ENCODE results near the gene SPATA31C1. TPM values are rescaled to one million over a fixed set of nuclear protein-coding genes. Genes with fewer than 3 reads are reported as not detected.

Gene SPATA31C1
- total RNA-seq, 1 experiment from 2014 or later, result not detected

DNA sequence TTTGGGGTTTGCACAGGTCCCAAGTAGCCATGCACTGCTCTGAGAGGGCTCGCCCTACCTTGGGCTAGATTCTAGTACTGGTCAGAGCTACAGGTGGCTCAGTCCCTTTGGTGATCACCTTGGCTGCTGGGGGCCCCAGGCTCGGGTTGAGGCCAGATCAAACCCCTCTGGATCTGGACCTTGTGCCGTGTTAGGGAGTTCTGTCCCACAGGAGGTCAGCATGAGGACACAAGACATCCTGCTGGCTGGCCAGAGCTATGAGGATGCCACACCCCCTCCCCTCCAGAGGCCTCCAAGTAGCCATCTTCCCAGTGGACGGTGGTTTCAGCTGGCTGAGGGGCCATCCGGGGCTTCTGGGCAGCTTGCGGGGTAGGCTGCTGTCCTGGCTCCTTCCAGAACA lies 46.0 kb downstream of the SPATA31C1 start:
- peaks cover 13% of the 10 kb centered on the region for H3K36me3 Mint-ChIP-seq
- CTCF ChIA-PET, result no interaction called here
- ATAC-seq (no peak), DNase-seq (ENCODE audit: low spot score) (no peak)
- TF ChIP-seq, protein P1, sequence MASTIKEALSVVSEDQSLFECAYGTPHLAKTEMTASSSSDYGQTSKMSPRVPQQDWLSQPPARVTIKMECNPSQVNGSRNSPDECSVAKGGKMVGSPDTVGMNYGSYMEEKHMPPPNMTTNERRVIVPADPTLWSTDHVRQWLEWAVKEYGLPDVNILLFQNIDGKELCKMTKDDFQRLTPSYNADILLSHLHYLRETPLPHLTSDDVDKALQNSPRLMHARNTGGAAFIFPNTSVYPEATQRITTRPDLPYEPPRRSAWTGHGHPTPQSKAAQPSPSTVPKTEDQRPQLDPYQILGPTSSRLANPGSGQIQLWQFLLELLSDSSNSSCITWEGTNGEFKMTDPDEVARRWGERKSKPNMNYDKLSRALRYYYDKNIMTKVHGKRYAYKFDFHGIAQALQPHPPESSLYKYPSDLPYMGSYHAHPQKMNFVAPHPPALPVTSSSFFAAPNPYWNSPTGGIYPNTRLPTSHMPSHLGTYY (CRISPR knock-in tag; IDR thresholded peaks at IDR 0.05), result no peak
- no peak for TF ChIP-seq TEAD1 (CRISPR knock-in tag; IDR thresholded peaks at IDR 0.05)
- no peak for TF ChIP-seq ZNF423 (CRISPR knock-in tag; IDR thresholded peaks at IDR 0.05)
- TF ChIP-seq, protein P2, sequence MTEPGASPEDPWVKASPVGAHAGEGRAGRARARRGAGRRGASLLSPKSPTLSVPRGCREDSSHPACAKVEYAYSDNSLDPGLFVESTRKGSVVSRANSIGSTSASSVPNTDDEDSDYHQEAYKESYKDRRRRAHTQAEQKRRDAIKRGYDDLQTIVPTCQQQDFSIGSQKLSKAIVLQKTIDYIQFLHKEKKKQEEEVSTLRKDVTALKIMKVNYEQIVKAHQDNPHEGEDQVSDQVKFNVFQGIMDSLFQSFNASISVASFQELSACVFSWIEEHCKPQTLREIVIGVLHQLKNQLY (CRISPR knock-in tag; IDR thresholded peaks at IDR 0.05), result no peak
- no peak for TF ChIP-seq ELF4 (CRISPR knock-in tag; IDR thresholded peaks at IDR 0.05; ENCODE audit: low read depth)
- TF ChIP-seq CREB1 (CRISPR knock-in tag; IDR thresholded peaks at IDR 0.05), result no peak
- TF ChIP-seq ZNF317 (CRISPR knock-in tag; IDR thresholded peaks at IDR 0.05; ENCODE audit: borderline replicate concordance, low read depth), result no peak
- TF ChIP-seq CBFB (CRISPR knock-in tag; IDR thresholded peaks at IDR 0.05; ENCODE audit: low read depth), result no peak
- TF ChIP-seq GRHL2 (CRISPR knock-in tag; IDR thresholded peaks at IDR 0.05; ENCODE audit: insufficient replicate concordance, severe bottlenecking), result no peak
- TF ChIP-seq, protein P3, sequence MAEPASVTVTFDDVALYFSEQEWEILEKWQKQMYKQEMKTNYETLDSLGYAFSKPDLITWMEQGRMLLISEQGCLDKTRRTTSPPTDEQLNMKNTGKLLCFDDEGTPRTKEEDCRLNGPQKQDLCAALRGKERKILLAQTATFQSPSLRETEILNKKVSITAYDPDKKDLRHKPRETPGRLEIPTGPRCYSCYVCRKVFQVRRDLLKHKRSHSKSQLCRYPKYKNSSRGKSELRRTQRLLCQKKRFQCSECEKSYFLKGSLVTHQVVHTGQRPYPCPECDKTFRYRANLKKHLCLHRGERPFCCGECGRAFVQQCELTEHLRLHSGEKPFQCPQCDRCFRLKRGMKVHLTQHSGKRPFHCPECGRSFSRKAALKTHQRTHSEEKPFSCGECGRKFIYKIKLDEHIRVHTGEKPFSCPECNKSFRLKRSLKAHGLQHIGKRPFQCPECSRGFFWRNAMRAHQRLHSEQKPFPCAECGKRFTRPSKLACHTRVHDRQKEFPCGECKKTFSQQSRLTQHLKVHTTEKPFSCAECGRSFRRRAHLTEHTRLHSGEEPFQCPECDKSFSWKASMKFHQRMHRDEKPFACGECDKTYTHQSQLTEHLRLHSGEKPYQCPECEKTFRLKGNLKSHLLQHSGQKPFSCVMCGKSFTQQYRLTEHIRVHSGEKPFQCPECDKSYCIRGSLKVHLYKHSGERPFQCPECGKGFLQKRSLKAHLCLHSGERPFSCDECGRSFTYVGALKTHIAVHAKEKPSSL (CRISPR knock-in tag; conservative IDR thresholded peaks at IDR 0.05), result no peak
- TF ChIP-seq NFYB (CRISPR knock-in tag; conservative IDR thresholded peaks at IDR 0.05; ENCODE audit: low read depth), result no peak
- no peak for TF ChIP-seq NFATC4 (CRISPR knock-in tag; IDR thresholded peaks at IDR 0.05)
- no peak overlapping the region for H3K27ac Mint-ChIP-seq
- H3K4me1 Mint-ChIP-seq, result no peaks in the 10 kb centered on the region
- peaks cover 5% of the 10 kb centered on the region; the same call in 1 of the 2 replicates for H3K27me3 Mint-ChIP-seq (ENCODE audit: low read depth)
- peaks cover 24% of the 10 kb centered on the region for H3K9me3 Mint-ChIP-seq
- H3K4me3 Mint-ChIP-seq, result no peak overlapping the region
- POLR2A ChIA-PET, result no interaction called here

DNA sequence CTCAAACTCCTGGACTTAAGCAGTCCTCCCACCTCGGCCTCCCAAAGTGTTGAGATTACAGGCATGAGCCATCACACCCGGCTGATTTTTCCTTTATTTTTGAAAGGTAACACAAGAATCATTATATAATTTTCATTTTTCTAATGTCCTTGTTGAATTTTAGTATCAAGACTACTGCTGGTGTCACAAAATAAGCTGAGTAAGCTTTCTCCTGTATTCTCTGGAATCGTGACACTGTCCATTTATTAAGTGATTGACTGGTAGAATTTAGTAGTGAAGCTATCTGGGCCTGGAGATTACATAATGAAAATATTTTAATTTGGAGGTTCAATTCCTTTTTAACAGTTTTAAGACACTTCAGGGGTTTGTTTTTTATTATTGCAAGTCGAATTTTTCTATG lies 47.1 kb downstream of the SPATA31C1 start:
- CTCF ChIA-PET, result no interaction called here
- ATAC-seq (no peak), DNase-seq (ENCODE audit: low spot score) (no peak)
- Mint-ChIP-seq H3K4me3 (no peak overlapping the region), H3K36me3 (peaks cover 6% of the 10 kb centered on the region), H3K27ac (no peak overlapping the region), H3K27me3 (ENCODE audit: low read depth) (no peaks in the 10 kb centered on the region; the same call in 1 of the 2 replicates), H3K4me1 (no peaks in the 10 kb centered on the region), H3K9me3 (peaks cover 14% of the 10 kb centered on the region)
- POLR2A ChIA-PET, result no interaction called here
- TF ChIP-seq ZNF219 (CRISPR knock-in tag; IDR thresholded peaks at IDR 0.05; ENCODE audit: borderline replicate concordance) (no peak), SOX15 (CRISPR knock-in tag; IDR thresholded peaks at IDR 0.05) (no peak), HMGA2 (CRISPR knock-in tag; IDR thresholded peaks at IDR 0.05) (no peak), SMAD4 (CRISPR knock-in tag; IDR thresholded peaks at IDR 0.05) (no peak)
- TF ChIP-seq, protein P4, sequence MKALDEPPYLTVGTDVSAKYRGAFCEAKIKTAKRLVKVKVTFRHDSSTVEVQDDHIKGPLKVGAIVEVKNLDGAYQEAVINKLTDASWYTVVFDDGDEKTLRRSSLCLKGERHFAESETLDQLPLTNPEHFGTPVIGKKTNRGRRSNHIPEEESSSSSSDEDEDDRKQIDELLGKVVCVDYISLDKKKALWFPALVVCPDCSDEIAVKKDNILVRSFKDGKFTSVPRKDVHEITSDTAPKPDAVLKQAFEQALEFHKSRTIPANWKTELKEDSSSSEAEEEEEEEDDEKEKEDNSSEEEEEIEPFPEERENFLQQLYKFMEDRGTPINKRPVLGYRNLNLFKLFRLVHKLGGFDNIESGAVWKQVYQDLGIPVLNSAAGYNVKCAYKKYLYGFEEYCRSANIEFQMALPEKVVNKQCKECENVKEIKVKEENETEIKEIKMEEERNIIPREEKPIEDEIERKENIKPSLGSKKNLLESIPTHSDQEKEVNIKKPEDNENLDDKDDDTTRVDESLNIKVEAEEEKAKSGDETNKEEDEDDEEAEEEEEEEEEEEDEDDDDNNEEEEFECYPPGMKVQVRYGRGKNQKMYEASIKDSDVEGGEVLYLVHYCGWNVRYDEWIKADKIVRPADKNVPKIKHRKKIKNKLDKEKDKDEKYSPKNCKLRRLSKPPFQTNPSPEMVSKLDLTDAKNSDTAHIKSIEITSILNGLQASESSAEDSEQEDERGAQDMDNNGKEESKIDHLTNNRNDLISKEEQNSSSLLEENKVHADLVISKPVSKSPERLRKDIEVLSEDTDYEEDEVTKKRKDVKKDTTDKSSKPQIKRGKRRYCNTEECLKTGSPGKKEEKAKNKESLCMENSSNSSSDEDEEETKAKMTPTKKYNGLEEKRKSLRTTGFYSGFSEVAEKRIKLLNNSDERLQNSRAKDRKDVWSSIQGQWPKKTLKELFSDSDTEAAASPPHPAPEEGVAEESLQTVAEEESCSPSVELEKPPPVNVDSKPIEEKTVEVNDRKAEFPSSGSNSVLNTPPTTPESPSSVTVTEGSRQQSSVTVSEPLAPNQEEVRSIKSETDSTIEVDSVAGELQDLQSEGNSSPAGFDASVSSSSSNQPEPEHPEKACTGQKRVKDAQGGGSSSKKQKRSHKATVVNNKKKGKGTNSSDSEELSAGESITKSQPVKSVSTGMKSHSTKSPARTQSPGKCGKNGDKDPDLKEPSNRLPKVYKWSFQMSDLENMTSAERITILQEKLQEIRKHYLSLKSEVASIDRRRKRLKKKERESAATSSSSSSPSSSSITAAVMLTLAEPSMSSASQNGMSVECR (CRISPR knock-in tag; IDR thresholded peaks at IDR 0.05; ENCODE audit: borderline replicate concordance), result no peak
- TF ChIP-seq, protein P5, sequence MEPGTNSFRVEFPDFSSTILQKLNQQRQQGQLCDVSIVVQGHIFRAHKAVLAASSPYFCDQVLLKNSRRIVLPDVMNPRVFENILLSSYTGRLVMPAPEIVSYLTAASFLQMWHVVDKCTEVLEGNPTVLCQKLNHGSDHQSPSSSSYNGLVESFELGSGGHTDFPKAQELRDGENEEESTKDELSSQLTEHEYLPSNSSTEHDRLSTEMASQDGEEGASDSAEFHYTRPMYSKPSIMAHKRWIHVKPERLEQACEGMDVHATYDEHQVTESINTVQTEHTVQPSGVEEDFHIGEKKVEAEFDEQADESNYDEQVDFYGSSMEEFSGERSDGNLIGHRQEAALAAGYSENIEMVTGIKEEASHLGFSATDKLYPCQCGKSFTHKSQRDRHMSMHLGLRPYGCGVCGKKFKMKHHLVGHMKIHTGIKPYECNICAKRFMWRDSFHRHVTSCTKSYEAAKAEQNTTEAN (CRISPR knock-in tag; IDR thresholded peaks at IDR 0.05), result no peak
- TF ChIP-seq, protein P6, sequence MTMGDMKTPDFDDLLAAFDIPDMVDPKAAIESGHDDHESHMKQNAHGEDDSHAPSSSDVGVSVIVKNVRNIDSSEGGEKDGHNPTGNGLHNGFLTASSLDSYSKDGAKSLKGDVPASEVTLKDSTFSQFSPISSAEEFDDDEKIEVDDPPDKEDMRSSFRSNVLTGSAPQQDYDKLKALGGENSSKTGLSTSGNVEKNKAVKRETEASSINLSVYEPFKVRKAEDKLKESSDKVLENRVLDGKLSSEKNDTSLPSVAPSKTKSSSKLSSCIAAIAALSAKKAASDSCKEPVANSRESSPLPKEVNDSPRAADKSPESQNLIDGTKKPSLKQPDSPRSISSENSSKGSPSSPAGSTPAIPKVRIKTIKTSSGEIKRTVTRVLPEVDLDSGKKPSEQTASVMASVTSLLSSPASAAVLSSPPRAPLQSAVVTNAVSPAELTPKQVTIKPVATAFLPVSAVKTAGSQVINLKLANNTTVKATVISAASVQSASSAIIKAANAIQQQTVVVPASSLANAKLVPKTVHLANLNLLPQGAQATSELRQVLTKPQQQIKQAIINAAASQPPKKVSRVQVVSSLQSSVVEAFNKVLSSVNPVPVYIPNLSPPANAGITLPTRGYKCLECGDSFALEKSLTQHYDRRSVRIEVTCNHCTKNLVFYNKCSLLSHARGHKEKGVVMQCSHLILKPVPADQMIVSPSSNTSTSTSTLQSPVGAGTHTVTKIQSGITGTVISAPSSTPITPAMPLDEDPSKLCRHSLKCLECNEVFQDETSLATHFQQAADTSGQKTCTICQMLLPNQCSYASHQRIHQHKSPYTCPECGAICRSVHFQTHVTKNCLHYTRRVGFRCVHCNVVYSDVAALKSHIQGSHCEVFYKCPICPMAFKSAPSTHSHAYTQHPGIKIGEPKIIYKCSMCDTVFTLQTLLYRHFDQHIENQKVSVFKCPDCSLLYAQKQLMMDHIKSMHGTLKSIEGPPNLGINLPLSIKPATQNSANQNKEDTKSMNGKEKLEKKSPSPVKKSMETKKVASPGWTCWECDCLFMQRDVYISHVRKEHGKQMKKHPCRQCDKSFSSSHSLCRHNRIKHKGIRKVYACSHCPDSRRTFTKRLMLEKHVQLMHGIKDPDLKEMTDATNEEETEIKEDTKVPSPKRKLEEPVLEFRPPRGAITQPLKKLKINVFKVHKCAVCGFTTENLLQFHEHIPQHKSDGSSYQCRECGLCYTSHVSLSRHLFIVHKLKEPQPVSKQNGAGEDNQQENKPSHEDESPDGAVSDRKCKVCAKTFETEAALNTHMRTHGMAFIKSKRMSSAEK (CRISPR knock-in tag; IDR thresholded peaks at IDR 0.05; ENCODE audit: borderline replicate concordance), result no peak

All from WTC11 (cell line).